Uterus (tissue), 4 donors: ENCODE results near the gene C4BPB. TPM values are rescaled to one million over a fixed set of nuclear protein-coding genes. Genes with fewer than 3 reads are reported as not detected.

Source experiments
- DNase-seq, 2 donors: peaks; one replicate each; pipeline ENCODE4 v3.0.0-alpha.2; 2019 to 2020
- H3K27ac ChIP-seq, 2 donors: fragments of 200-600 bp; sonication (generic); 1 replicate in 1 of 2; 2 replicates in 1 of 2; pipeline ENCODE4 v1.5.1; 2016 to 2018
- H3K27me3 ChIP-seq, 2 donors: fragments of 200-600 bp; sonication (generic); one replicate each; pipeline ENCODE4 v1.5.1; 2018 to 2019; ENCODE audit warnings: control low read depth in 1 of 2
- H3K36me3 ChIP-seq, 2 donors: fragments of 200-600 bp; sonication (generic); one replicate each; pipeline ENCODE4 v1.5.1; 2019; ENCODE audit warnings: control low read depth in 1 of 2
- H3K4me1 ChIP-seq, 2 donors: fragments of 200-600 bp; sonication (generic); one replicate each; pipeline ENCODE4 v1.5.1; 2018 to 2019; ENCODE audit warnings: control low read depth in 1 of 2
- H3K4me3 ChIP-seq, 2 donors: fragments of 200-600 bp; sonication (generic); 1 replicate in 1 of 2; 2 replicates in 1 of 2; pipeline ENCODE4 v1.5.1; 2018 to 2019; ENCODE audit warnings: mild to moderate bottlenecking in 1 of 2
- H3K9me3 ChIP-seq, 2 donors: fragments of 200-600 bp; sonication (generic); one replicate each; pipeline ENCODE4 v1.5.1; 2019; ENCODE audit warnings: control low read depth in 1 of 2
- CTCF ChIP-seq, 4 experiments: fragments of 200-600 bp in 2 of 4; fragments of 450-650 bp in 2 of 4; sonication (generic) in 2 of 4; IDR thresholded peaks; one replicate each; pipeline ENCODE4 v1.5.1; 2016 to 2019; ENCODE audit warnings: antibody characterized with exemption in 4 of 4, mild to moderate bottlenecking in 2 of 4, moderate library complexity in 1 of 4
- POLR2A ChIP-seq, 2 donors: fragments of 450-650 bp; IDR thresholded peaks; one replicate each; pipeline ENCODE4 v1.6.1; 2016; ENCODE audit warnings: antibody characterized with exemption in 2 of 2, mild to moderate bottlenecking in 1 of 2, moderate library complexity in 1 of 2
- intact Hi-C: fragments of 100-400 bp; cut with DNase I; formaldehyde crosslinking; loops from one replicate; pipeline ENCODE4 v1.15.1; 2023; ENCODE audit warnings: low total_unique reads
- total RNA-seq, 4 donors: library from RNA; depleted of rRNA in 3 of 4; stranded (reverse); fragments of >200 nt in 3 of 4; gene quantifications; one replicate each; pipeline versions ENCODE4 v1.1.0 to v1.2.4, GENCODE V29; 2014 to 2023
- donor health status: DM: yes; HTN: yes; CAD: no.

Gene C4BPB
- total RNA-seq, 4 donors from 2014 or later: not detected

DNA sequence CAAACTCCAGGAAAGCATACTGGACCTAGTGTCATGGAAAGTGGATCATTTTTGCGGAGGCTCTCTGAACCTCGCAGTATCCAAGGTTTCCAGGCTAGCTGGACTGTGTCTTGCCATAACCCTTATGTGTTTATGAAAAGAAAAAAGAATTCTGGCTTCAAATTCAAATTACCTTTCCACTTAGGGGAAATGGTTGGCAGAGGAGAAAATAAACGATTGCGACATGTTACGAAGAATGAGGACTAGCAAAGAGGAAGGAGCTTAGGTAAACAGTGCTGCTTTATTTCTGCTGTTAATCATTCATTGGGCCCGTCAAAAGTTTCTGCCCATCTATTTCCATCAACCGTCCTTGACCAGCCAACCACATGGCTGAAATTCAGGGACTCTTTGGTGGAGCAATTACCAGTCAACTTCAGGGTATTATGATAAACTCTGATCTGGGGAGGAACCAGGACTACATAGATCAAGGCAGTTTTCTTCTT is 15.3 kb downstream of the C4BPB start, which contains the start of gene C4BPA:
C4BPA (plus strand) TSS at position 342 of the 482 bp plus-strand sequence. CDS start 8,793 bp downstream, outside the sequence.
- TF ChIP-seq CTCF (IDR thresholded peaks at IDR 0.05) (no peak), POLR2A (IDR thresholded peaks at IDR 0.05) (no peak)
- intact Hi-C loops: no loop called here
- Histone ChIP-seq H3K27ac (no peak within 1 kb of the TSS), H3K27me3 (no peaks in the 10 kb centered on the region), H3K4me1 (no peaks in the 10 kb centered on the region), H3K9me3 (no peaks in the 10 kb centered on the region), H3K4me3 (no peak within 1 kb of the TSS), H3K36me3 (no peaks in the 10 kb centered on the region)
- no peak for DNase-seq

DNA sequence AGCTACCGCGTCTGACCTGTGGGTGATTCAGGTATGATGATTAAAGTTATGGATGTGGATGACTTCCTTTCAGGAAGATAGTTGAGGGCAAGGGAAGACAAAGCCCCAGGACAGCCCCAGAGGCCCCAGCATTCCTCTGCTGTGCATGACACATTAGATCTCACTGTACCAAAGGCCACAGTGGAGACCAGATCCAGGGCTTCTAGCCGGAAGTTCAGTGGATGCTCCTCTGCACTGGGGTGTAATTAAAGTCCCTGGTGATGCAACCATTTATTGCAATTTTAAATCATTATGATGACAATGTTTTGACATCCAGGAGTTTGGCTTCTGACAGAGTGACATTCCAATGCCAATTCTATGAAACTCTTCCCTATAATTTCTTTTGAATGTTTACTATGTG is 20.3 kb downstream of the C4BPB start:
- no peak for TF ChIP-seq POLR2A (IDR thresholded peaks at IDR 0.05)
- TF ChIP-seq CTCF (IDR thresholded peaks at IDR 0.05): no peak
- Histone ChIP-seq H3K27ac (no peak overlapping the region), H3K36me3 (no peaks in the 10 kb centered on the region), H3K4me3 (no peak overlapping the region), H3K4me1 (no peaks in the 10 kb centered on the region), H3K27me3 (no peaks in the 10 kb centered on the region), H3K9me3 (no peaks in the 10 kb centered on the region)
- intact Hi-C loops: no loop called here
- DNase-seq: no peak

DNA sequence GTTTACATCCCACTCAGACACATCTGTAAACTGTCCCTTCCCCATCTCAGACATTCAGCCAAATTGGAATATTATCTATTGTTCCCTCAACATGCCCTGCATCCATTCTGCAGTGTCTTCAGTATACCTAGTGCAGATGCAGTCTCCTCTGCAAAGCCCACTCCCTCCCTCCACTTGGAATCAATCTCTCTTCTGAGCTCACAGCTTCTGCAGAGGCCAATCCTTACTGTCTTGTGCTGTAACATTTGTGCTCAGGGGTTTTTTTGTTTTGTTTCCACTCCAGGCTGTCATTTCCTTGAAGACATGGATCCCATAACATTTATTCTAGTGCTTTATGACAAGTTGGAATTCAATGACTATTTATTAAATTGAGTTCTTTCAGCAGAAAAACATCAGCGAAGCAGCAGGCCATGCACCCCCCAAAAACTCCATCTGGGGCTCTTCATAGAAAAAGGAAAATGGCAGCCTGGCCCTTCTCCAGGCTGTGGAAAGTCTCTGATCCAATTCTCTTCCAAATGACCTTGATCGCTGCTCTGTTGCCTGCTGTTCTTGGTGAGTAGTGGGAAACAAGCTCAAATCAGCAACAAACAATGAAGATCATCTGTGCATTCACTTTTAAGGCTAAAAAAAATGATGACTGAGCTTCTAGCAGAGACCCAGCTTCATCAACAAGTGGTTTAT is 24.1 kb downstream of the C4BPB start:
- Histone ChIP-seq H3K9me3 (no peaks in the 10 kb centered on the region), H3K36me3 (no peaks in the 10 kb centered on the region), H3K27ac (no peak overlapping the region), H3K27me3 (no peaks in the 10 kb centered on the region), H3K4me1 (no peaks in the 10 kb centered on the region), H3K4me3 (no peak overlapping the region)
- TF ChIP-seq POLR2A (IDR thresholded peaks at IDR 0.05) (no peak), CTCF (IDR thresholded peaks at IDR 0.05) (no peak)
- intact Hi-C loops: no loop called here
- DNase-seq: no peak

GRCh38 chr1:207115269-207115668 is 26.6 kb downstream of the C4BPB start:
- Histone ChIP-seq H3K27ac (no peak overlapping the region), H3K27me3 (no peaks in the 10 kb centered on the region), H3K36me3 (no peaks in the 10 kb centered on the region), H3K4me3 (no peak overlapping the region), H3K9me3 (no peaks in the 10 kb centered on the region), H3K4me1 (no peaks in the 10 kb centered on the region)
- TF ChIP-seq CTCF (IDR thresholded peaks at IDR 0.05): no peak
- no peak for DNase-seq
- intact Hi-C loops: no loop called here

DNA sequence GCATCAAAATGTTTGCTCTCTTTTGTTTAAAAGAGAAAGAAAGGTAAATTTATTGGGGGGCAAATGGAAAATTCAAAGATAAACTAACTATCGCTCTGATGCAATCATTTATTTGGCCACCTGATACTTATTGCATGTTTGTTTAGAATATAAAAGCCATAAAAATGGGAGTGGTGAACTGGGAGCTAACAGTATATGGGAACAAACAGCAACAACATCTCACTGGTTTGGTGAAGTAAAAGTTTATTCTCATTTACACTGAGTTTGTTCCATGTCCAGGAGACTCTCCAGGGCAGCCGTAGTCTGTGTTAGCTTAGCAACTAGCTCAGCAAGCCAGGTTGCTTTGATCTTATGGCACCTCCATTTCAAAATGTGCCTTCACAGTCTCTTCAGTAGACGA is 35.7 kb downstream of the C4BPB start:
- no peak for DNase-seq
- Histone ChIP-seq H3K27ac (no peak overlapping the region), H3K4me3 (no peak overlapping the region), H3K36me3 (no peaks in the 10 kb centered on the region), H3K9me3 (peaks cover 0 to 1% of the 10 kb centered on the region in 2 donors), H3K4me1 (no peaks in the 10 kb centered on the region), H3K27me3 (no peaks in the 10 kb centered on the region)
- no peak for TF ChIP-seq POLR2A (IDR thresholded peaks at IDR 0.05)
- no peak for TF ChIP-seq CTCF (IDR thresholded peaks at IDR 0.05)
- intact Hi-C loops: no loop called here
